ENCODE results near the gene SETD6. TPM values are rescaled to one million over a fixed set of nuclear protein-coding genes. Genes with fewer than 3 reads are reported as not detected.

The SETD6 gene
- total and polyA plus RNA-seq, 2 donors from 2014 or later: 13.7 to 25.0 TPM

- intact Hi-C loops (cut with DNase I): no loop called here
- Histone ChIP-seq H3K27ac (ENCODE audit: low read depth in 2 of 2, low read length in 2 of 2) (no peak overlapping the region), H3K36me3 (ENCODE audit: control insufficient read depth in 2 of 3, insufficient read depth in 3 of 3, low read length in 3 of 3) (no peaks in the 10 kb centered on the region), H3K4me3 (ENCODE audit: low read length in 3 of 3) (no peak overlapping the region), H3K9ac (ENCODE audit: low read length in 3 of 3) (no peak overlapping the region), H3K27me3 (ENCODE audit: control insufficient read depth, insufficient read depth, low read length) (no peaks in the 10 kb centered on the region), H3K4me1 (ENCODE audit: control insufficient read depth in 2 of 3, insufficient read depth in 2 of 3, low read depth in 1 of 3, low read length in 3 of 3) (peaks cover 0 to 9% (median 0%) of the 10 kb centered on the region in 3 donors), H3K9me3 (ENCODE audit: control insufficient read depth in 2 of 3, insufficient read depth in 1 of 3, low read length in 3 of 3) (no peaks in the 10 kb centered on the region)
- DNase-seq (peak in 2 of 5 donors; percentile 38 to 64), FAIRE-seq (no peak)
- no peak for TF ChIP-seq CTCF (IDR thresholded peaks at IDR 0.05; ENCODE audit: borderline replicate concordance, extremely low read depth, insufficient read depth)
Observed at GRCh38 chr16:58503863-58504688, 11.2 kb upstream of the SETD6 start.

DNA sequence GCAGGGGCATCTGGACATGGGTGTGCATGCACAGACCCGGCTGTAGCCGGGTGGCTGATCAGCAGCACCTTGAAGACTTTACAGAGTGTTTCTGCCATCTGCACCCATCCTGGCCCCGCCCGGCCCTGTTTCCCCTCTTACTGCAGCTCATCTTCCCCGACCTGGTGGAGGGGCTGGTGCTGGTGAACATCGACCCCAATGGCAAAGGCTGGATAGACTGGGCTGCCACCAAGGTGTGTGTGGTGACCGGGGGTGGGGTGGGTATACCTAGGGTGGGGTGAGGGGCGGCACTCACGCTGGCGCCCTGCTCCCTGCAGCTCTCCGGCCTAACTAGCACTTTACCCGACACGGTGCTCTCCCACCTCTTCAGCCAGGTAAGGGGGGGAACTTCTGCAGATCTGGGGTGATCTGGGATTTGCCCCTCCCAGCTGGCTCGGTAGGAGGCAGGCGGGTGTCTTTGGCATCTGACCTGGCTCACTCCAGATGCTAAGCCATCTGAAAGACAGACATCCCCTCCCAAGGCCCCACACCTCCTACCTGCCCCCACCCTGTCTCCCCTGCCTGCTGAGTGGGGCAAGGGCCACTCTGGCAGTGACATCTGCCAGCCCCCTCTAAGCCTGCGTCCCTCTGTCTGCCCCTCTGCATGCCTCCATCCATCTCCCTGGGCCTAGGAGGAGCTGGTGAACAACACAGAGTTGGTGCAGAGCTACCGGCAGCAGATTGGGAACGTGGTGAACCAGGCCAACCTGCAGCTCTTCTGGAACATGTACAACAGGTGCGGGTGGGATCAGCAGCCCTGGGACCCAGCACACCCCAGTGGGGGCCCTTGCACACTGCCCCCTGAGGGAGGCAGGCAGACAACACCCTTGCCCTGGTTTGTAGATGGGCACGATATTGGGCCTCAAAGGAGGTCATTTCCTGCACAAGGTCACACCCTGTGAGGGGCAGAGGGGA is 8.8 kb upstream of the SETD6 start:
- H3K27me3 ChIP-seq (ENCODE audit: control insufficient read depth, insufficient read depth, low read length): no peaks in the 10 kb centered on the region
- no peaks in the 10 kb centered on the region for H3K36me3 ChIP-seq (ENCODE audit: control insufficient read depth in 2 of 3, insufficient read depth in 3 of 3, low read length in 3 of 3)
- no peaks in the 10 kb centered on the region for H3K9me3 ChIP-seq (ENCODE audit: control insufficient read depth in 2 of 3, insufficient read depth in 1 of 3, low read length in 3 of 3)
- intact Hi-C loops (cut with DNase I): no loop called here
- FAIRE-seq (no peak), DNase-seq (peak in 2 of 5 donors; percentile 8 to 64)
- no peak overlapping the region for H3K9ac ChIP-seq (ENCODE audit: low read length in 3 of 3)
- H3K4me3 ChIP-seq (ENCODE audit: low read length in 3 of 3): no peak overlapping the region
- TF ChIP-seq CTCF (IDR thresholded peaks at IDR 0.05; ENCODE audit: borderline replicate concordance, extremely low read depth, insufficient read depth): no peak
- H3K27ac ChIP-seq (ENCODE audit: low read depth in 2 of 2, low read length in 2 of 2): no peak overlapping the region
- H3K4me1 ChIP-seq (ENCODE audit: control insufficient read depth in 2 of 3, insufficient read depth in 2 of 3, low read depth in 1 of 3, low read length in 3 of 3): peaks cover 0 to 4% (median 0%) of the 10 kb centered on the region in 3 donors

GRCh38 chr16:58507195-58507962 is 7.9 kb upstream of the SETD6 start:
- intact Hi-C loops (cut with DNase I): no loop called here
- no peak for DNase-seq

More at GRCh38 chr16:58507195-58507962, 7.9 kb upstream of the SETD6 start:
- Histone ChIP-seq H3K4me3 (ENCODE audit: low read length in 3 of 3) (no peak overlapping the region), H3K9me3 (ENCODE audit: control insufficient read depth in 2 of 3, insufficient read depth in 1 of 3, low read length in 3 of 3) (no peaks in the 10 kb centered on the region), H3K27me3 (ENCODE audit: control insufficient read depth, insufficient read depth, low read length) (no peaks in the 10 kb centered on the region), H3K9ac (ENCODE audit: low read length in 3 of 3) (no peak overlapping the region), H3K27ac (ENCODE audit: low read depth in 2 of 2, low read length in 2 of 2) (no peak overlapping the region), H3K36me3 (ENCODE audit: control insufficient read depth in 2 of 3, insufficient read depth in 3 of 3, low read length in 3 of 3) (no peaks in the 10 kb centered on the region), H3K4me1 (ENCODE audit: control insufficient read depth in 2 of 3, insufficient read depth in 2 of 3, low read depth in 1 of 3, low read length in 3 of 3) (no peaks in the 10 kb centered on the region)
- no peak for TF ChIP-seq CTCF (IDR thresholded peaks at IDR 0.05; ENCODE audit: borderline replicate concordance, extremely low read depth, insufficient read depth)
- FAIRE-seq: no peak
